ENCODE data around the gene WDR73. TPM values are rescaled to one million over a fixed set of nuclear protein-coding genes. Genes with fewer than 3 reads are reported as not detected.

The WDR73 gene
- polyA plus RNA-seq, 2 of the 4 experiments (the other 2 are of a cell fraction): 41.0 to 44.7 TPM

DNA sequence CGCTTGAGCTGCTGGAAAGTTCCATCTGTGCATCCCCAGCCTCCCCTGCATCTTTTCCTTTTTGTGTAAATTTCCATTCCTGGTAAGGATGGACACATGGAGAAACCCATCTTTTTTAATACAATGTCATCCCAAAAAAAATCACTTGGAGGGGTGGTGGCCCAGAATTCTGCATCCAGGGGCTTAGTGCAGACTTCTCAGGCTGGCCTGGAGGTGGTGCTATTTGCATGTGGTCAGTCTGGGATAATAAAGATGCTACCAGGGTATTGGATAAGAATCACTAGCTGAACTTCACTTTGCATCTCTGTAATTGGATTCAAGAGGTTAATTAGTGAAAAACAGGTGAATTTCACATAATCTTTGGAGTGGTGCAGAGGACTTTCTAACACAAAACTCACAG is 55.1 kb downstream of the WDR73 start:
- ChIA-PET CTCF (interaction anchor here (0.6 to 4.2 kb wide), 70 partner anchors 8 to 692 kb away, joined by 3 to 57 read pairs (median 4); partner anchors contain the start of genes NMB, SEC11A and WDR73), POLR2A (no interaction called here)
- ATAC-seq: peak; percentile 31 to 49; a peak in 3 of 6 replicates
- TF ChIP-seq, protein P1, sequence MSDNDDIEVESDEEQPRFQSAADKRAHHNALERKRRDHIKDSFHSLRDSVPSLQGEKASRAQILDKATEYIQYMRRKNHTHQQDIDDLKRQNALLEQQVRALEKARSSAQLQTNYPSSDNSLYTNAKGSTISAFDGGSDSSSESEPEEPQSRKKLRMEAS (IDR thresholded peaks at IDR 0.05): 0 out of 2 replicates have a peak, but pooled peaks have one; percentile 30
- TF ChIP-seq, protein P2, sequence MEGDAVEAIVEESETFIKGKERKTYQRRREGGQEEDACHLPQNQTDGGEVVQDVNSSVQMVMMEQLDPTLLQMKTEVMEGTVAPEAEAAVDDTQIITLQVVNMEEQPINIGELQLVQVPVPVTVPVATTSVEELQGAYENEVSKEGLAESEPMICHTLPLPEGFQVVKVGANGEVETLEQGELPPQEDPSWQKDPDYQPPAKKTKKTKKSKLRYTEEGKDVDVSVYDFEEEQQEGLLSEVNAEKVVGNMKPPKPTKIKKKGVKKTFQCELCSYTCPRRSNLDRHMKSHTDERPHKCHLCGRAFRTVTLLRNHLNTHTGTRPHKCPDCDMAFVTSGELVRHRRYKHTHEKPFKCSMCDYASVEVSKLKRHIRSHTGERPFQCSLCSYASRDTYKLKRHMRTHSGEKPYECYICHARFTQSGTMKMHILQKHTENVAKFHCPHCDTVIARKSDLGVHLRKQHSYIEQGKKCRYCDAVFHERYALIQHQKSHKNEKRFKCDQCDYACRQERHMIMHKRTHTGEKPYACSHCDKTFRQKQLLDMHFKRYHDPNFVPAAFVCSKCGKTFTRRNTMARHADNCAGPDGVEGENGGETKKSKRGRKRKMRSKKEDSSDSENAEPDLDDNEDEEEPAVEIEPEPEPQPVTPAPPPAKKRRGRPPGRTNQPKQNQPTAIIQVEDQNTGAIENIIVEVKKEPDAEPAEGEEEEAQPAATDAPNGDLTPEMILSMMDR (IDR thresholded peaks at IDR 0.05): peak; percentile 95
- TF ChIP-seq SMC3 (IDR thresholded peaks at IDR 0.05) (peak; percentile 81), BHLHE40 (IDR thresholded peaks at IDR 0.05; ENCODE audit: low read depth, low read length) (no peak), RAD21 (conservative IDR thresholded peaks at IDR 0.05 in 1 of 2, IDR thresholded peaks at IDR 0.05 in 1 of 2) (peak; percentile 91 to 96)
- Histone ChIP-seq H3K4me1 (peaks cover 12% of the 10 kb centered on the region; the same call in 2 of the 3 replicates), H3K27ac (no peak overlapping the region), H3K4me2 (no peak overlapping the region), H3K4me3 (no peak overlapping the region), H3K9me3 (no peaks in the 10 kb centered on the region)
- WGBS (ENCODE audit: missing lambda C conversion rate): 88% methylated on average over 1 of the region's 1 CpG
- peak; percentile 78 to 95 for DNase-seq (ENCODE audit: low read depth in 1 of 2, low spot score in 1 of 2)
- FAIRE-seq: no peak

DNA sequence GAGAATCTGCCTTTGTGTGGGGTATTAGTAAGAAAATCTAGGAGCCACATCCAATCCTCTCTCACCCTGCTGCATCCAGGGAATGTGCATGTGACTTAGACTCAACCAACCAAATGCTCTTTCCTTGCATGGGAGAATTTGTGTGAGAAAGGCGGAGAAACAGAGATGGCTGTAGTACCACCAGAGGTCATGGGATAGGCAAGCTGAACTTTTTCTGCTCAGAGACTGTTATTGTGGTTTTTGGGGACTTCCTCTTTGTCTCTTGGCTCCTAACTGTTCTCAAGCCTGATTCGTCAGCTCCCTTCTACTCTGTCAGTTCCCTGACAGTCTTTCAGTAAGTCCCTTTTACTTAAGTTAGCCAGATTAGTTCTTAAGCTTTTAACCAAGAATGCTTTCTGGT is 55.8 kb downstream of the WDR73 start:
- Histone ChIP-seq H3K4me2 (no peak overlapping the region), H3K27ac (no peak overlapping the region), H3K9me3 (peaks cover 4% of the 10 kb centered on the region; the same call in 2 of the 3 replicates), H3K4me1 (peaks cover 12% of the 10 kb centered on the region; the same call in 2 of the 3 replicates), H3K4me3 (no peak overlapping the region)
- POLR2A ChIA-PET: interaction anchor here (0.6 kb wide), 1 partner anchor 11 kb away, joined by 8 read pairs; no protein-coding TSS in a partner anchor
- FAIRE-seq (no peak), ATAC-seq (no peak), DNase-seq (ENCODE audit: low read depth in 1 of 2, low spot score in 1 of 2) (no peak)
- TF ChIP-seq PHF8 (IDR thresholded peaks at IDR 0.05; ENCODE audit: borderline replicate concordance, low read depth): no peak
- TF ChIP-seq, protein P3, sequence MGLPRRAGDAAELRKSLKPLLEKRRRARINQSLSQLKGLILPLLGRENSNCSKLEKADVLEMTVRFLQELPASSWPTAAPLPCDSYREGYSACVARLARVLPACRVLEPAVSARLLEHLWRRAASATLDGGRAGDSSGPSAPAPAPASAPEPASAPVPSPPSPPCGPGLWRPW (IDR thresholded peaks at IDR 0.05): no peak
- no peak for TF ChIP-seq JUNB (IDR thresholded peaks at IDR 0.05)
- TF ChIP-seq CHD2 (IDR thresholded peaks at IDR 0.05; ENCODE audit: low read length, partially characterized antibody): no peak
- TF ChIP-seq, protein P2 (IDR thresholded peaks at IDR 0.05): no peak
- 61% methylated on average over 2 of the region's 2 CpGs for WGBS (ENCODE audit: missing lambda C conversion rate)
- CTCF ChIA-PET: interaction anchor here (0.8 to 4.2 kb wide), 38 partner anchors 7 to 692 kb away, joined by 3 to 57 read pairs (median 5); partner anchors contain the start of genes NMB, SEC11A and WDR73

DNA sequence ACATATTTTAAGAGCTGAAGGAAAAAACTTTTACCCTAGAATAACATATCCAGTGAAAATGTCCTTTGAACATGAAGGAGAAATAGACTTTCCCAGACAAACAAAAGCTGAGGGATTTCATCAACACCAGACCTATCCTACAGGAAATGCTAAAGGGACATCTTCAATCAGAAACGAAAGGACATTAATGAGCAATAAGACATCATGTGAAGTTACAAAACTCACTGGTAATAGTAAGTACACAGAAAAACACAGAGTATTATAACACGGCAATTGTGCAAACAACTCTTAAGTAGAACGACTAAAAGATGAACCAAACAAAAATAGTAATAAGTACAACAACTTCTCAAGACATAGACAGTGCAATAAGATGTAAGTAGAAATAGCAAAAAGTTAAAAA is 56.8 kb downstream of the WDR73 start:
- Histone ChIP-seq H3K9me3 (peaks cover 8% of the 10 kb centered on the region; the same call in 2 of the 3 replicates), H3K4me1 (peaks cover 12% of the 10 kb centered on the region; the same call in 2 of the 3 replicates), H3K4me3 (no peak overlapping the region), H3K27ac (no peak overlapping the region), H3K4me2 (no peak overlapping the region)
- CTCF ChIA-PET: interaction anchor here (0.8 to 4.0 kb wide), 5 partner anchors 9 to 234 kb away, joined by 3 to 31 read pairs (median 8); partner anchors contain the start of gene WDR73
- DNase-seq (ENCODE audit: low read depth in 1 of 2, low spot score in 1 of 2): no peak
- POLR2A ChIA-PET: no interaction called here
- no peak for ATAC-seq
- 36% methylated on average over 3 of the region's 3 CpGs for WGBS (ENCODE audit: missing lambda C conversion rate)
- FAIRE-seq: no peak
- TF ChIP-seq POLR2AphosphoS2 (conservative IDR thresholded peaks at IDR 0.05; ENCODE audit: low read length) (no peak), ZFP36 (IDR thresholded peaks at IDR 0.05; ENCODE audit: borderline replicate concordance, partially characterized antibody) (no peak), EHMT2 (IDR thresholded peaks at IDR 0.05; ENCODE audit: low read depth) (no peak), RARB (CRISPR knock-in tag; IDR thresholded peaks at IDR 0.05) (no peak), RNF2 (IDR thresholded peaks at IDR 0.05; ENCODE audit: borderline replicate concordance, low read depth) (no peak), ESRRA (IDR thresholded peaks at IDR 0.05; ENCODE audit: borderline replicate concordance, low read length) (no peak), ZNF302 (CRISPR knock-in tag; IDR thresholded peaks at IDR 0.05) (no peak), FOSB (CRISPR knock-in tag; IDR thresholded peaks at IDR 0.05) (no peak), CBX2 (IDR thresholded peaks at IDR 0.05; ENCODE audit: borderline replicate concordance, low read depth) (no peak), HEYL (CRISPR knock-in tag; IDR thresholded peaks at IDR 0.05) (no peak), FOXS1 (CRISPR knock-in tag; IDR thresholded peaks at IDR 0.05) (no peak), MAZ (IDR thresholded peaks at IDR 0.05; ENCODE audit: borderline replicate concordance, low read depth, low read length) (no peak), TFCP2L1 (CRISPR knock-in tag; IDR thresholded peaks at IDR 0.05) (no peak), CEBPB (IDR thresholded peaks at IDR 0.05) (no peak)
- TF ChIP-seq, protein P4, sequence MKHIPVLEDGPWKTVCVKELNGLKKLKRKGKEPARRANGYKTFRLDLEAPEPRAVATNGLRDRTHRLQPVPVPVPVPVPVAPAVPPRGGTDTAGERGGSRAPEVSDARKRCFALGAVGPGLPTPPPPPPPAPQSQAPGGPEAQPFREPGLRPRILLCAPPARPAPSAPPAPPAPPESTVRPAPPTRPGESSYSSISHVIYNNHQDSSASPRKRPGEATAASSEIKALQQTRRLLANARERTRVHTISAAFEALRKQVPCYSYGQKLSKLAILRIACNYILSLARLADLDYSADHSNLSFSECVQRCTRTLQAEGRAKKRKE (CRISPR knock-in tag; IDR thresholded peaks at IDR 0.05; ENCODE audit: low read depth): no peak
- TF ChIP-seq, protein P5, sequence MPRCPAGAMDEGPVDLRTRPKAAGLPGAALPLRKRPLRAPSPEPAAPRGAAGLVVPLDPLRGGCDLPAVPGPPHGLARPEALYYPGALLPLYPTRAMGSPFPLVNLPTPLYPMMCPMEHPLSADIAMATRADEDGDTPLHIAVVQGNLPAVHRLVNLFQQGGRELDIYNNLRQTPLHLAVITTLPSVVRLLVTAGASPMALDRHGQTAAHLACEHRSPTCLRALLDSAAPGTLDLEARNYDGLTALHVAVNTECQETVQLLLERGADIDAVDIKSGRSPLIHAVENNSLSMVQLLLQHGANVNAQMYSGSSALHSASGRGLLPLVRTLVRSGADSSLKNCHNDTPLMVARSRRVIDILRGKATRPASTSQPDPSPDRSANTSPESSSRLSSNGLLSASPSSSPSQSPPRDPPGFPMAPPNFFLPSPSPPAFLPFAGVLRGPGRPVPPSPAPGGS (IDR thresholded peaks at IDR 0.05): no peak
- TF ChIP-seq, protein P6, sequence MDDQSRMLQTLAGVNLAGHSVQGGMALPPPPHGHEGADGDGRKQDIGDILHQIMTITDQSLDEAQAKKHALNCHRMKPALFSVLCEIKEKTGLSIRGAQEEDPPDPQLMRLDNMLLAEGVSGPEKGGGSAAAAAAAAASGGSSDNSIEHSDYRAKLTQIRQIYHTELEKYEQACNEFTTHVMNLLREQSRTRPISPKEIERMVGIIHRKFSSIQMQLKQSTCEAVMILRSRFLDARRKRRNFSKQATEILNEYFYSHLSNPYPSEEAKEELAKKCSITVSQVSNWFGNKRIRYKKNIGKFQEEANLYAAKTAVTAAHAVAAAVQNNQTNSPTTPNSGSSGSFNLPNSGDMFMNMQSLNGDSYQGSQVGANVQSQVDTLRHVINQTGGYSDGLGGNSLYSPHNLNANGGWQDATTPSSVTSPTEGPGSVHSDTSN (IDR thresholded peaks at IDR 0.05): no peak
